Pulmonary artery endothelial cell (primary cell): ENCODE results near the gene USP3. TPM values are rescaled to one million over a fixed set of nuclear protein-coding genes. Genes with fewer than 3 reads are reported as not detected.

ENCODE experiments used
- total RNA-seq: library from RNA; depleted of rRNA; stranded (reverse); fragments of >200 nt; gene quantifications from 2 replicates; pipeline ENCODE4 v1.2.3, GENCODE V29; 2014

Gene USP3
- total RNA-seq, 1 donor from 2014 or later: 46.0 TPM

Other genes with a start within 250 kb of the USP3 start
- 13.5 and 14.3 TPM in 2 replicates for gene APH1B, start 227.0 kb upstream of the USP3 start, total RNA-seq
- gene CA12, start 122.7 kb upstream of the USP3 start, total RNA-seq: 2.0 and 2.5 TPM in 2 replicates
- 0.11 and 0.13 TPM in 2 replicates for gene FBXL22, start 92.8 kb downstream of the USP3 start, total RNA-seq